Stromal cell of bone marrow (primary cell): ENCODE results near the gene WNT10A.

Source experiments
- DNase-seq: peaks from one replicate; pipeline ENCODE4 v3.0.0-alpha.2; 2012; ENCODE audit warnings: low read depth

The WNT10A gene

DNA sequence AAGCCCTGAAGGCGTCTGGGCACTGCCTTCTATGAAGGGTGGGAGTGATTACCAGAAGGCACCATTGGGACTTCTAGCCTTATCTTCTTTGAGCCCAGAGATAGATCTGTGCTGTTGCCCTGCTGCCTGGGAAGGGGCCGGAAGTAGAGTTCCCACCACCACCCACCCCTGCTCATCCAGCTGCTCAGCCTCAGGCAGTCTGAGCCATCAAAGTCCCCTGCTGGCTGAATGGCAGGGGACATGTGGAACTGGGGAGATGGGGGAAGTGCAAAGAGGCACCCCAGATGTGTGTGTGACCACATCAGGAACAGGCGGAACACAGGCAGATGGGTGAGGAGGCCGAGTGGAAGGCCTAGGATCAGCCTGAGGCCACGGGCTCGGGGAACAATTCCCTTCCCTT is 3.3 kb upstream of the WNT10A start:
- DNase-seq = no peak

DNA sequence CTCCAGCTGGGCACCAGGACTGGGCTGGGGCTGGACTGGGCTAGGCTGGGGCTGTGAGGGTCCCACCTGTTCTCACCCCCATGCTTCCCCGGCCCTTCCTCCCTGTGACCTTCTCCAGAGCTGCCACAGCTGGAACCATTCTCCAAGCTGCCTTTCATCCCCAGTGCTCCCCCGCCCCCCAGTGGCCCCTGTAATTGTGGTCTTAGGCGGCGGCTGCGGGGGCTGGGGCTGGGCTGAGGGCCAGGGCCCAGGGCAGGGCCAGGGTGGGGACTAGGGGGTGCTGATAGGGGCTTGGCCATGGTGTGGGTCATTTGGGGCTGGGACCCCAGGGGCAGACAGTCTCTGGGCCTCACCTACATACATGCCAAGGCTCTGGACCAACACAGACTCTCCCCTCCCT is 2.8 kb upstream of the WNT10A start:
- DNase-seq = no peak

DNA sequence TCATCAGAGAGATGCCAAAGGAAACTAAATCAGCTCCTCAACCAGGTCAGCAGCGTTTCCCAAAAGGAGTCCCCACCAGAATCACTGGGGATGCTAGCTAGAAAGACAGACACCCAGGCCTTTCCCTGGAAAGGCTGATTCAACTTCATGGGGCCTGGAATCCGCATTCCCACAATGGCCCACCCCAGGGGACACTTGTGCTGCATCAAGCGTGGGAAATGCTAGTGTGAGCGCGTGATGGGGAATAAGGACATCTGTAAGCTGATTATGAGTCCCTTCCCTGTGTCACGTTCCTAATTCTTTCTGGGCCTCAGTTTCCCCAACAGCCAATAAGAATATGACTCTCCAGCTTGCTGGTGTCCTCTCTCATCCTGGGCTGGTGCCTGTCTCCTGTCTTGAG is 2.2 kb upstream of the WNT10A start:
- DNase-seq = no peak

GRCh38 chr2:218878926-218879761 is 1.5 kb upstream of the WNT10A start:
- no peak for DNase-seq

DNA sequence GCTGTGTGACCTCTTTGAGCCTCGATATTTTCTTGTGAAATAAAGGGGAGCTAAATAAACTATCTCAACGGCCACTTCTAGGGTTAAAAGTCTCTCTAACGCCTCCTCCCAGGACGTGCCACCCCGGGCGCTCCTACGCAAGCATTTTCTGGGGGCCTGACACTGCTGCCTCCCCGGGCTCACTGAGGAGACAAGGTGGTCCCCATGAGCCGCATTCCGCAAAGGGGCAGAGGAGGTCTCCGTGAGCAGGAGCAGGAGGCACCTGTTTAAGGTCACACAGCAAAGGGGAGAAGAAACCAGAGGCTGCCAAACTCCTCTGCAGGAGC is 913 bp upstream of the WNT10A start:
- no peak for DNase-seq

DNA sequence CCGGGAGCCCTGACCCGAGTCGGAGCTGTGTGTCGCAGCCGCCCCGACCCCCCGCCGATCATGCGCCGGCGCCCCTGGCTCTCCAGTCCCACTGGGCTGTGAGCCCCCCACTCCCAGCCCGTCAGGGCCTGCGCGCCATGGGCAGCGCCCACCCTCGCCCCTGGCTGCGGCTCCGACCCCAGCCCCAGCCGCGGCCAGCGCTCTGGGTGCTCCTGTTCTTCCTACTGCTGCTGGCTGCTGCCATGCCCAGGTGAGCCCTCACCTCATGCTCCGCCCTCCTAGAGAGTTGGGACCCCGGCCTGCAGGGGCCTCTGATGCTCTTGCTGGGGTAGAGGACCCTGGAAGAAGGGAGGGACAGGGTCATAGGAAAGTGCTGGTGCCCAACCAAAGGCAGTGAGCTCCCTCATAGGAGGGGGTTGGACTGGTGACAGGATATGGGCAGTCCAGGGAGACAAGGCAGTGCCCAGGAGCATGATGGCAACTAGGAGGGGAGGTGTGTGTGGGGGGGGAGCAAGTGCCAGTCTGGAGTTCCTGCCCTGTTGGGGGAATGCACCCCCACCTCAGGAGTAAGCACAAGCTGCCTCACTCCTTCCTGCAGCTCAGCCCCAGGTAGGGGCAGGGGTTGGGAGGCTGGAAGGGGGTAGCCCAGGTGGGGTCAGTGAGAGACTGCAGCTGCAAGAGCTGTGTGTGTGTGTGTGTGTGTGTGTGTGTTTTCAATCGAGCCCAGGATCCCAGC is 375 bp downstream of the WNT10A start:
- DNase-seq = no peak

- DNase-seq = no peak
Measured at GRCh38 chr2:218881744-218882460, 1.2 kb downstream of the WNT10A start.

DNA sequence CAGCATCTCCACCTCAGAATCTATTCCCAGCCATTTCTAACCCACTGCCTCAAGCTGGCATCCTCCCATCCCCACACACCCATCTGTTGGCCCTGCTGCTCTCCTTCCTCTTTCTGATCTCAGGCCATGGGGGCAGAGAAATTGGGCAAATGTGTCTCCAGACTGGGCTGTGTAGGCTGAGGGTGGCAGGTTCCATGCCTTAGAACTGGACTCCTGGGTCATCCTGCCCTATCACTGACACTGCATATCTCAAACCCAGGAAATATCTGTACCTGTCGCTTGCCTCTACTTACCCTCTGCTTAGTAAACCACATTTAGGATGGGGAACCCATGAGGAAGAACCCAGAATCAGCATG is 1.8 kb downstream of the WNT10A start:
- DNase-seq = no peak

- DNase-seq = no peak
Measured at GRCh38 chr2:218882866-218883366, 2.3 kb downstream of the WNT10A start.

- no peak for DNase-seq
Measured at GRCh38 chr2:218883491-218884490, 3.1 kb downstream of the WNT10A start.

GRCh38 chr2:218884519-218884918 is 3.9 kb downstream of the WNT10A start:
- DNase-seq = no peak

DNA sequence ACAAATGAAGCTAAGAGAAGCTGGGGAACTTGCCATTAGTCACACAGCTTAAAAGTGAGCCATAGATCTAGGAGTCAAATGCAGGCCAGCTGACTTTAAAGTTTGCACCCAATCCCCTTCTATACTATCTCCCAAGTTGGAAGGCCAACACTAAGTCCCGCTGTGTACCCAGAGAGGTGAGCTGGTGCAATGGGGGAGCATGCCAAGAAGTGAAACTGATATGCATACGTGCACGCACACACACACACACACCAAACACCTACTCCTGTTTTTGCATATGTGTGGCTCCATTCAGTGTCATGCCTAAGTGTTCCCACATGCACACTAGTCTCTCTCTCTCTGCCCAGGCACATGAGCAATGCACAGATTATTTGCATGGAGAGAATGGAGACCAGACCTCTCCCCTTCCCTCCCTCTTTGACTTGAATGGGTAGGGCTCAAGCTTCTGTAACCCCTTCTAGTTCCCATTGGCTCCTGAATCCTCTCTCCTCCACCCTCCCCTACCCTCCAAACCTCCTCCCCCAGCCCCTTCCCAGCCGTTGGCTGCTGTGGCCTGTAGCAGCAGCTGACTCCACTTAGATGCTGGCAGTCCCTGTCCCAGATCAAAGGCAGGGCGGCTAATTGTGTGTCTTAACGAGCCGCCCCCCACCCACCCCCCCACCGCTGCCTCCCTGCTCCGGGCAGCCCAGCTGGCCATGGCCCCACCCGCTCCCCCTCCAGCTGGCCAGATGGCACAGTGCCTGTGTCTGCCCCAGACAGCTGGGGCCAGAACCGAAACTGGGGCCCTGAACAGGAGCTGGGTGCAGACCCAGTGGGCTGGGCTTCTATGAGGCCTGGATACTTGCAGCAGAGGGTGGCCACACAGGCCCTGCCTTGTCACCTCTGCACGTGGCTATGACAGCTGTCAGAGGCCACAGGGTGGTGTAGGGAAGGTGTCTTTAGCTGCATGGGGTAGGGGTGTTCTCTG is 5.6 kb downstream of the WNT10A start:
- DNase-seq = no peak

DNA sequence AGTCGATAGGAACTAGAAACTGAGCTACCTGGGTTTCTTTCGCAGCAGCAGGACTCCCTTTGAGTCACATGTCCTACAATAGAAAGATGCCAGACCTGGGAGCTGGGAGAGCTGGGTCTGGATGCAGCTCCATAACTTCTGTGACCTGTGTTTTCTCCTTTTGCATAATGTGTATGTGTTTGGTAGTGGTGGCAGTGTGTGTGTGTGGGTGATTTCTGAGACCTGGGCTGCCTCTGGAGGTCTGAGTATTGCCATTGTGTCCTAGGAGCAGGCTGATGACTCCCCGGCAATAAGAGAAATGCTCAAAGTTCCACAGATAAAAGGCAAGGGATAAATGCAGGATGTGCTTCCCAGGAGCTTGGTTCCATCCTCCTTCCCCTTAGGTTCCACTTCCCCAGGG is 6.4 kb downstream of the WNT10A start:
- no peak for DNase-seq

DNA sequence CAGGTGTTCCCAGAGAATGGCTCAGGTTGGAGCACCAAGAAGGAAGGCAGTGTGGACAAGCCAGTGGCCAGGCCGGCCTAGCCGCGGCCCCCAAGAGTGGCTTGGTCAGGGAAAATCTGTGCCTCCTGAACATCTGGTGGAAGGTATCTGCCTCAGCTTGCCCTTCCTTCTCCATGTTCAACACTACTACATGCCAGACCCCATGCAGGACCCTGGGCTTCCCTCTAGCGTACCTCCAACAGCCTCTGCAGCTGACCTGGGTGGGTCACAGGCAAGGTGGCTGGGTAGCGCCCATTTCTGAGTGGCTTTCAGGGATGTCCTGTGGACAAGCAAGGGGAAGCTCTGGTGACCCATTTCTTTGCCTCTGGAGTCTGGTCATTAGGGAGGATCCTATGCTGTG is 7.7 kb downstream of the WNT10A start:
- no peak for DNase-seq

DNA sequence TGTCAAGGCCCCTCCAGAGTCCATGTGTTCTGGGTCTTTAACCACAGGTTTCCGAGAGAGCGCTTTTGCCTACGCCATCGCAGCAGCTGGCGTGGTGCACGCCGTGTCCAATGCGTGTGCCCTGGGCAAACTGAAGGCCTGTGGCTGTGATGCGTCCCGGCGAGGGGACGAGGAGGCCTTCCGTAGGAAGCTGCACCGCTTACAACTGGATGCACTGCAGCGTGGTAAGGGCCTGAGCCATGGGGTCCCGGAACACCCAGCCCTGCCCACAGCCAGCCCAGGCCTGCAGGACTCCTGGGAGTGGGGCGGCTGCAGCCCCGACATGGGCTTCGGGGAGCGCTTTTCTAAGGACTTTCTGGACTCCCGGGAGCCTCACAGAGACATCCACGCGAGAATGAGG is 9.3 kb downstream of the WNT10A start:
- no peak for DNase-seq

GRCh38 chr2:218890369-218890768 is 9.7 kb downstream of the WNT10A start:
- no peak for DNase-seq

DNA sequence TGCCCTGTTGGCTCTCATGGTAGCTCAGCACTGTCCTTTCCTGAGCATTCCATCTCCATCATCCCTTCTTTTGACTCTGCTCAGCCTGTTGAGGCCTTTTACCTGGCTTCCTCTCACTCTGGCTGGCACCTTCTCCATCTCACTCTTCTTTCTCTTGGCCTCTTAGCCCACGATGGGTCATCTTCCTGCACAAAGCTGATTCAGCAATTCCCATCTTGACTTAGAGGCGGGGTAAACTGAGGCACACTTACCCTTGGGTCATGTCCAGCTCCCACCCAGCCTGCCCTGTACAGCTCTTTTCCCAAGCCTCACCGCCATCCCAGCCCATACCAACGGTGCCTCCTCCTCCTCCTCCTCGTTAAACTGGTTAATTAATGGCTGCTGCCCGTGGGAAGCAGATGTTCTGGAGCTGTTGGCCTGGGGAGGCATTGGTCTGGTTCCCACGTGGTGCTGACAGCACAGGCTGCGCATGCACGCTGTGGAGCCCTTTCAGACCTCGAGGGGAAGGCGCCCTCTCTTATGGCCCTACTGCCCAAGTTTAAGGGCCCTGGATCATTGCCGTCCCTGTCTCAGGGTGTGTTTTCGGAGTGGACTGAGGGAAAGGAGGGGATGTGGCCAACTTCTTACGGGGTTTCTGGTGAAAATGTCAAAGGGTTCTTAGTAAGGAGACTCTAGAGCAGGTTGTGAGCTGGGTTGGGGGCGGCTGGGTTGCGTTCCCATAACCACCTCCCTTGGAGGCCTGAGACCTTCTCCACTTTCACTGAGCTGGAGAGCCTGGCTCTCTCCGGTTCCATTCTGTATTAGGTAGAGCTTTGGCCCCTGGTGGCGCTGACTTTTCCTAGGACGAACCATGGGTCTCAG is 10.9 kb downstream of the WNT10A start:
- DNase-seq = no peak

DNA sequence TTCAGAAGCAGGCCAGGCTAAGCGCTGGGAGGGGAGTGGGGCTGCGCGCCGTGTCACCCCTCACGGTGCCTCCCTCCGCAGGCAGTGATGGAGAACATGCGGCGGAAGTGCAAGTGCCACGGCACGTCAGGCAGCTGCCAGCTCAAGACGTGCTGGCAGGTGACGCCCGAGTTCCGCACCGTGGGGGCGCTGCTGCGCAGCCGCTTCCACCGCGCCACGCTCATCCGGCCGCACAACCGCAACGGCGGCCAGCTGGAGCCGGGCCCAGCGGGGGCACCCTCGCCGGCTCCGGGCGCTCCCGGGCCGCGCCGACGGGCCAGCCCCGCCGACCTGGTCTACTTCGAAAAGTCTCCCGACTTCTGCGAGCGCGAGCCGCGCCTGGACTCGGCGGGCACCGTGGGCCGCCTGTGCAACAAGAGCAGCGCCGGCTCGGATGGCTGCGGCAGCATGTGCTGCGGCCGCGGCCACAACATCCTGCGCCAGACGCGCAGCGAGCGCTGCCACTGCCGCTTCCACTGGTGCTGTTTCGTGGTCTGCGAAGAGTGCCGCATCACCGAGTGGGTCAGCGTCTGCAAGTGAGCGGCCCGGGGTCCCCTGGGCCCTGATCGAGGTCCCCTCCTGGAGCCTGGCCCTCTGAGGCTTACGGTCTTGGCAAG is 12.2 kb downstream of the WNT10A start:
- DNase-seq = no peak
